ENCODE results near the gene OGDH. TPM values are rescaled to one million over a fixed set of nuclear protein-coding genes. Genes with fewer than 3 reads are reported as not detected.

OGDH gene
- total RNA-seq, 2 donors from 2014 or later: 36.1 to 46.1 TPM

- H3K27ac ChIP-seq: no peak overlapping the region
- H3K27me3 ChIP-seq: no peaks in the 10 kb centered on the region
- DNase-seq (no peak), ATAC-seq (no peak)
- H3K4me3 ChIP-seq: no peak overlapping the region
- 79 to 88% methylated on average over 1 of the region's 1 CpG for WGBS, 2 donors
- H3K4me1 ChIP-seq: no peaks in the 10 kb centered on the region
- intact Hi-C loops (cut with DNase I): no loop called here
- no peaks in the 10 kb centered on the region for H3K9me3 ChIP-seq
- TF ChIP-seq CTCF (IDR thresholded peaks at IDR 0.05) (no peak), POLR2A (IDR thresholded peaks at IDR 0.05) (no peak)
- peaks cover 7 to 18% of the 10 kb centered on the region in 2 donors for H3K36me3 ChIP-seq (replicated peaks in 1 of 2; ENCODE audit: insufficient read depth in 1 of 2, low read depth in 2 of 2)
These were observed 97.5 kb downstream of the OGDH start for GRCh38 chr7:44703921-44704320.

- Histone ChIP-seq H3K9me3 (no peaks in the 10 kb centered on the region), H3K4me3 (no peak overlapping the region), H3K36me3 (replicated peaks in 1 of 2; ENCODE audit: insufficient read depth in 1 of 2, low read depth in 2 of 2) (peaks cover 7 to 17% of the 10 kb centered on the region in 2 donors), H3K27ac (no peak overlapping the region), H3K4me1 (no peaks in the 10 kb centered on the region), H3K27me3 (no peaks in the 10 kb centered on the region)
- intact Hi-C loops (cut with DNase I): no loop called here
- no peak for DNase-seq
- TF ChIP-seq CTCF (IDR thresholded peaks at IDR 0.05) (no peak), POLR2A (IDR thresholded peaks at IDR 0.05) (no peak)
- WGBS, 2 donors: 95 to 97% methylated on average over 3 of the region's 3 CpGs
- ATAC-seq: no peak
These were observed 99.0 kb downstream of the OGDH start for GRCh38 chr7:44705434-44705833.

- Histone ChIP-seq H3K27me3 (no peaks in the 10 kb centered on the region), H3K27ac (no peak overlapping the region), H3K36me3 (replicated peaks in 1 of 2; ENCODE audit: insufficient read depth in 1 of 2, low read depth in 2 of 2) (peaks cover 7 to 10% of the 10 kb centered on the region in 2 donors), H3K4me3 (no peak overlapping the region), H3K9me3 (no peaks in the 10 kb centered on the region), H3K4me1 (peaks cover 4% of the 10 kb centered on the region)
- ATAC-seq (no peak), DNase-seq (no peak)
- intact Hi-C loops (cut with DNase I): no loop called here
- TF ChIP-seq CTCF (IDR thresholded peaks at IDR 0.05) (no peak), POLR2A (IDR thresholded peaks at IDR 0.05) (no peak)
- 95 to 96% methylated on average over 19 to 20 of the region's 20 CpGs for WGBS, 2 donors
These were observed 100.5 kb downstream of the OGDH start for GRCh38 chr7:44706788-44707557.

GRCh38 chr7:44707558-44708230, 101.3 kb downstream of the OGDH start:
- no peak overlapping the region for H3K4me3 ChIP-seq
- WGBS, 2 donors: 93 to 94% methylated on average over 15 to 21 of the region's 21 CpGs
- DNase-seq (peak in 2 of 4 donors; percentile 18 to 20), ATAC-seq (no peak)
- H3K27ac ChIP-seq: no peak overlapping the region
- intact Hi-C loops (cut with DNase I): no loop called here
- H3K4me1 ChIP-seq: peaks cover 10% of the 10 kb centered on the region
- H3K27me3 ChIP-seq: no peaks in the 10 kb centered on the region
- no peak for TF ChIP-seq POLR2A (IDR thresholded peaks at IDR 0.05)
- TF ChIP-seq CTCF (IDR thresholded peaks at IDR 0.05): no peak
- no peaks in the 10 kb centered on the region for H3K9me3 ChIP-seq
- peaks cover 7 to 10% of the 10 kb centered on the region in 2 donors for H3K36me3 ChIP-seq (replicated peaks in 1 of 2; ENCODE audit: insufficient read depth in 1 of 2, low read depth in 2 of 2)
